ENCODE measurements around the gene NSUN2. TPM values are rescaled to one million over a fixed set of nuclear protein-coding genes. Genes with fewer than 3 reads are reported as not detected.

Gene NSUN2
- total and polyA plus RNA-seq, 2 donors (not counting 3 experiments of a cell fraction or from before 2014, with no cell fraction given): 53.7 to 73.0 TPM

- dilution Hi-C loops (cut with MboI; ENCODE audit: extremely low pct_ligation_motif_present, low sequenced_read_pairs): loop anchor here (25.0 kb wide), 1 partner anchor 92 kb away; no protein-coding TSS in a partner anchor
Observed at GRCh38 chr5:6644794-6645241, 12.0 kb upstream of the NSUN2 start.

More at GRCh38 chr5:6644794-6645241, 12.0 kb upstream of the NSUN2 start:
- H3K4me1 ChIP-seq (ENCODE audit: control insufficient read depth, extremely low read depth, insufficient read depth, low read length): no peaks in the 10 kb centered on the region
- H3K4me3 ChIP-seq (replicated peaks in 1 of 3; ENCODE audit: insufficient read depth in 1 of 3, low read depth in 1 of 3, low read length in 3 of 3): no peak overlapping the region
- intact Hi-C loops (cut with micrococcal nuclease): no loop called here
- peaks cover 0 to 2% of the 10 kb centered on the region in 2 experiments for H3K36me3 ChIP-seq (ENCODE audit: control insufficient read depth in 2 of 2, extremely low read depth in 1 of 2, insufficient read depth in 2 of 2, low read length in 2 of 2)
- H3K9me3 ChIP-seq (replicated peaks; ENCODE audit: control insufficient read depth, insufficient read depth, low read length): no peaks in the 10 kb centered on the region
- no peak overlapping the region for H3K9ac ChIP-seq (replicated peaks; ENCODE audit: extremely low read depth, insufficient read depth, low read length)
- no peak overlapping the region for H3K4me2 ChIP-seq (ENCODE audit: insufficient read depth, low read length)
- peaks cover 2% of the 10 kb centered on the region for H3K79me2 ChIP-seq (ENCODE audit: control insufficient read depth, insufficient read depth, low read length)
- ChIA-PET POLR2A (interaction anchor here (1.3 kb wide), 1 partner anchor 12 kb away, joined by 3 read pairs; the partner anchor contains the start of genes NSUN2 and SRD5A1), CTCF (no interaction called here)
- DNase-seq (ENCODE audit: low read depth, low spot score) (no peak), FAIRE-seq (no peak)
- no peak overlapping the region for H3K27ac ChIP-seq (ENCODE audit: insufficient read depth, low read depth, low read length)
- no peak overlapping the region for H2AFZ ChIP-seq (ENCODE audit: low read depth, low read length)
- no TSS peak for BruUV-seq (replicated peaks)
- no peaks in the 10 kb centered on the region for H3K9me1 ChIP-seq (replicated peaks; ENCODE audit: control insufficient read depth, extremely low read depth, insufficient read depth, low read length)
- TF ChIP-seq EZH2 (IDR thresholded peaks at IDR 0.05; ENCODE audit: borderline replicate concordance, low read depth, low read length, severe bottlenecking) (no peak), FOS (IDR thresholded peaks at IDR 0.05; ENCODE audit: borderline replicate concordance, insufficient read depth, low read length) (no peak), GATA2 (IDR thresholded peaks at IDR 0.05; ENCODE audit: insufficient read depth, insufficient read length, low read depth, low read length) (no peak), MAX (IDR thresholded peaks at IDR 0.05; ENCODE audit: insufficient read depth, insufficient read length) (no peak), MYC (IDR thresholded peaks at IDR 0.05; ENCODE audit: low read depth, low read length) (no peak), POLR2A (IDR thresholded peaks at IDR 0.05; ENCODE audit: low read depth, low read length) (no peak), POLR2AphosphoS5 (IDR thresholded peaks at IDR 0.05; ENCODE audit: insufficient read depth, low read depth, low read length) (no peak), JUN (IDR thresholded peaks at IDR 0.05; ENCODE audit: borderline replicate concordance, insufficient read depth, insufficient read length, low read depth) (no peak), CTCF (IDR thresholded peaks at IDR 0.05; ENCODE audit: extremely low read depth in 1 of 2, insufficient read depth in 1 of 2, low read depth in 1 of 2, low read length in 2 of 2) (no peak)
- H3K27me3 ChIP-seq (ENCODE audit: control insufficient read depth in 2 of 2, insufficient read depth in 2 of 2, low read length in 2 of 2): no peaks in the 10 kb centered on the region
- no peaks in the 10 kb centered on the region for H4K20me1 ChIP-seq (replicated peaks; ENCODE audit: control insufficient read depth, extremely low read depth, insufficient read depth, low read length)
